Measurements from ENCODE around the gene SNX9. TPM values are rescaled to one million over a fixed set of nuclear protein-coding genes. Genes with fewer than 3 reads are reported as not detected.
A peak's percentile ranks its signal among the peaks of the same experiment; 100 is the strongest.

SNX9 gene
- total RNA-seq, 1 donor from 2014 or later = 25.0 TPM

DNA sequence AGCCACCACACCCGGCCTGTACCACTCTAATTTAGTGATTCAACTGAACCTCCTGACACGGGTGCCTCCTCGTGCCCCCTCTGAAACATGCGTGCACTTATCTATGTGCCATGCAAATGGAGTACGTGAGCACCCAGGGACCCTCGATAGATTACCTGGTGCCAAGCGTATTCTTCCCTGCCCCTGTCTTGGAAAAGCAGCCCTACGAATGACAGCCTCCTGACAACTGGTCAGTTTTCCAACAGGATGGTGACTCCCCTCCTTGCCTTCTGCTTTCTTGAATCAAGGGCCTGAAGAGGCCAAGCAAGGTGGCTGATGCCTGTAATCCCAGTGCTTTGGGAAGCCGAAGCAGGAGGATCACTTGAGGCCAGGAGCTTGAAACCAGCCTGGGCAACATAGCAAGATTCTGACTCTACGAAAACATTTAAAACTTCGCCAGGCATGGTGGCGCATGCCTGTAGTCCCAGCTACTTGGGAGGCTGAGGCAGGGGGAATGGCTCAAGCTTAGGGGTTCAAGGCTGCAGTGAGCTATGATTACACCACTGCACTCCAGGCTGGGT lies 133.2 kb downstream of the SNX9 start:
- TF ChIP-seq, protein P1, sequence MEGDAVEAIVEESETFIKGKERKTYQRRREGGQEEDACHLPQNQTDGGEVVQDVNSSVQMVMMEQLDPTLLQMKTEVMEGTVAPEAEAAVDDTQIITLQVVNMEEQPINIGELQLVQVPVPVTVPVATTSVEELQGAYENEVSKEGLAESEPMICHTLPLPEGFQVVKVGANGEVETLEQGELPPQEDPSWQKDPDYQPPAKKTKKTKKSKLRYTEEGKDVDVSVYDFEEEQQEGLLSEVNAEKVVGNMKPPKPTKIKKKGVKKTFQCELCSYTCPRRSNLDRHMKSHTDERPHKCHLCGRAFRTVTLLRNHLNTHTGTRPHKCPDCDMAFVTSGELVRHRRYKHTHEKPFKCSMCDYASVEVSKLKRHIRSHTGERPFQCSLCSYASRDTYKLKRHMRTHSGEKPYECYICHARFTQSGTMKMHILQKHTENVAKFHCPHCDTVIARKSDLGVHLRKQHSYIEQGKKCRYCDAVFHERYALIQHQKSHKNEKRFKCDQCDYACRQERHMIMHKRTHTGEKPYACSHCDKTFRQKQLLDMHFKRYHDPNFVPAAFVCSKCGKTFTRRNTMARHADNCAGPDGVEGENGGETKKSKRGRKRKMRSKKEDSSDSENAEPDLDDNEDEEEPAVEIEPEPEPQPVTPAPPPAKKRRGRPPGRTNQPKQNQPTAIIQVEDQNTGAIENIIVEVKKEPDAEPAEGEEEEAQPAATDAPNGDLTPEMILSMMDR (IDR thresholded peaks at IDR 0.05) = no peak
- intact Hi-C loops (cut with DNase I) = no loop called here
- ATAC-seq (no peak), DNase-seq (no peak)
- H3K27ac ChIP-seq = no peak overlapping the region
- H3K9me3 ChIP-seq = peaks cover 14% of the 10 kb centered on the region
- peaks cover 4% of the 10 kb centered on the region for H3K27me3 ChIP-seq (ENCODE audit: low read depth)
- peaks cover 6% of the 10 kb centered on the region for H3K4me1 ChIP-seq
- no peak overlapping the region for H3K4me3 ChIP-seq
- no peaks in the 10 kb centered on the region for H3K36me3 ChIP-seq

DNA sequence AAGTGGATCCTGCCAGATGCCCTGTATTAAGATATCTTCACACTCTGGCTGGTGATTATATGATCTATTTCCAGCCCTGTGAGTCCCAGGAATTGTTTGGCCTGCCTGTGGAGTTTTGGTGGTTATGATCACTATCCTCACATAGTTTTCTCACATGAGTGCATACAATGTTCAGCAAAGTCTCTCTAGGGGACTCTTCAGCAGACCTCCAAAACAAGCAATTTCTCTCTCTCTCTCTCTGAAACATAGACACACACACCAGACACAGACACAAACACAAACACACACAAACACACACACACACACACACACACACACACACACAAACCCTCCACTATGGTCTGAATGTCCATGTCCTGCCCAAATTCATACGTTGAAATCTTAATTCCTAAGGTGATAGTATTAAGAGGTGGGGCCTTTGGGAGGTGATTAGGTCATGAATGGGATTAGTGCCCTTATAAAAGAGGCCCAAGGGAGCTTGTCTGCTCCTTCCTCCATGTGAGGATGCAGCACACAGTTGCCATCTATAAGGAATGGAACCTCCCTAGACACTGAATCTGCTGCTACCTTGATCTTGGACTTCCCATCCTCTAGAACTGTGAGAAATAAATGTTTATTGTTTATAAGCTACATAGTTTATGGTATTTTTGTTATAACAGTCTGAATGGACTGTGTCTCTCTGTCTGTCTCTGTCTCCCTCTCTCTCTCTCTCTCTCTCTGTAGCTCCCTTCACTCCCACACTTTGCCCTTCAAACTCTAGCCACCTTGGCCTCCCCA lies 136.6 kb downstream of the SNX9 start:
- Histone ChIP-seq H3K4me1 (no peaks in the 10 kb centered on the region), H3K36me3 (no peaks in the 10 kb centered on the region), H3K27ac (no peak overlapping the region), H3K4me3 (no peak overlapping the region), H3K9me3 (peaks cover 14% of the 10 kb centered on the region), H3K27me3 (ENCODE audit: low read depth) (no peaks in the 10 kb centered on the region)
- DNase-seq = no peak
- ATAC-seq = no peak
- TF ChIP-seq, protein P1 (IDR thresholded peaks at IDR 0.05) = no peak
- intact Hi-C loops (cut with DNase I) = no loop called here

DNA sequence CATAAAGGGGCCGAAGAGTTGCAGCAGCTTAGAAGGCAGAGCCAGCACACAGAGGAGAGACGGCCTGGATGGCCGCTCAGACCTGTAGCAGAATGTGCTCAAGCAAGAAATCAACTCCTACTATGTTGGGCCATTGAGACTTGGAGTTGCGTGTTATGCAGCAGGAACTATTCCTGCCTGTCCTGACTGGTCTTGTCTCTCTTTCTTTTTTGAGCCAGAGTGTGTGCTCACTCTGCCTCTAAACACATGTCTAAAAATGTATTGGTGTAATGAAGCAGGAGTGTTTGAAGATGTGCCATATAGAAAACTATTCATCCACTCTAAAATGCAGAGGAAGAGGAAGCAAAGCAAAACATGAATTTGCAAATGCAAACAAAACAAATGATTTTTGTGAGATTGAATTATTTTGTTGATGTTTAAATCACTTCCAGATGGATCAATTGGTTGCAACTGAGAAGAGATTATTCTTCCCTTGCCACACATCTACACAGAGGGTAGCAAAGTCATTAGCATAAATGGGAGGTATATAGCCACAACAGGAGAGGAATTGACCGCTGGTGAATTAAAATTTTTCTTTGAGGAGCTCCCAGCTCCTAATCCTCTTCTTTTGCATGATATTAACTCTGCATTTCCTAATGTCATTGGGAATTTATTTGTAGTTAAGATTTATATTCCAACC lies 138.2 kb downstream of the SNX9 start:
- peaks cover 14% of the 10 kb centered on the region for H3K9me3 ChIP-seq
- ATAC-seq = no peak
- intact Hi-C loops (cut with DNase I) = no loop called here
- no peaks in the 10 kb centered on the region for H3K36me3 ChIP-seq
- no peak overlapping the region for H3K27ac ChIP-seq
- no peaks in the 10 kb centered on the region for H3K27me3 ChIP-seq (ENCODE audit: low read depth)
- H3K4me3 ChIP-seq = no peak overlapping the region
- TF ChIP-seq, protein P1 (IDR thresholded peaks at IDR 0.05) = no peak
- no peak for DNase-seq
- no peaks in the 10 kb centered on the region for H3K4me1 ChIP-seq

DNA sequence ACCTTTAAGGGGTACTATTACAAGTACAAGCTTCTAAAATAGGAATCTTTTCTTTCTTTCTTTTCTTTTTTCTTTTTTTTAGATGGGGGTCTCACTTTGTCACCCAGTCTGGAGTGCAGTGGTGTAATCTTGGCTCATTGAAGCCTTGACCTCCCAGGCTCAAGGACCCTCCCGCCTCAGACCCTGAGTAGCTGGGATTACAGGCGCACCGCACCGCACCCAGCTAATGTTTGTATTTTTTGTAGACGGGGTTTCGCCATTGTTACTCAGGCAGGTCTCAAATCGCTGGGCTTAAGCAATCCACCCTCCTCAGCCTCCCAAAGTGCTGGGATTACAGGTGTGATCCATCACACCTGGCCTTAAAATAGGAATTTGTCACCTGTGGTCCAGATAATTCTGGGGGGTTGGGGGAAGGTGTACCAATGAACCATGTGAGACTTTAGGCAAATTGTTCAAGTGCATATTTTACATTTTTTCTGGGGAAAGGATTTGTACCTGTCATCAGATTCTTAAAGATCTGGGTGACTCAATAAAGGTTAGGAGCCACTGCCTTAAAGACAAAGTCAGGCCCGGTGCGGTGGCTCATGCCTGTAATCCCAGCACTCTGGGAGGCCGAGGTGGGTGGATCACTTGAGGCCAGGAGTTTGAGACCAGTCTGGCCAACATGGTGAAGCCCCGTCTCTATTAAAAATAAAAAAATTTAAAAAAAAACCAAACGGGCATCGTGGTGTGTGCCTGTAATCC lies 139.0 kb downstream of the SNX9 start:
- Histone ChIP-seq H3K9me3 (peaks cover 14% of the 10 kb centered on the region), H3K4me3 (no peak overlapping the region), H3K27me3 (ENCODE audit: low read depth) (no peaks in the 10 kb centered on the region), H3K36me3 (no peaks in the 10 kb centered on the region), H3K27ac (no peak overlapping the region), H3K4me1 (no peaks in the 10 kb centered on the region)
- DNase-seq (no peak), ATAC-seq (no peak)
- intact Hi-C loops (cut with DNase I) = no loop called here
- TF ChIP-seq, protein P1 (IDR thresholded peaks at IDR 0.05) = no peak

DNA sequence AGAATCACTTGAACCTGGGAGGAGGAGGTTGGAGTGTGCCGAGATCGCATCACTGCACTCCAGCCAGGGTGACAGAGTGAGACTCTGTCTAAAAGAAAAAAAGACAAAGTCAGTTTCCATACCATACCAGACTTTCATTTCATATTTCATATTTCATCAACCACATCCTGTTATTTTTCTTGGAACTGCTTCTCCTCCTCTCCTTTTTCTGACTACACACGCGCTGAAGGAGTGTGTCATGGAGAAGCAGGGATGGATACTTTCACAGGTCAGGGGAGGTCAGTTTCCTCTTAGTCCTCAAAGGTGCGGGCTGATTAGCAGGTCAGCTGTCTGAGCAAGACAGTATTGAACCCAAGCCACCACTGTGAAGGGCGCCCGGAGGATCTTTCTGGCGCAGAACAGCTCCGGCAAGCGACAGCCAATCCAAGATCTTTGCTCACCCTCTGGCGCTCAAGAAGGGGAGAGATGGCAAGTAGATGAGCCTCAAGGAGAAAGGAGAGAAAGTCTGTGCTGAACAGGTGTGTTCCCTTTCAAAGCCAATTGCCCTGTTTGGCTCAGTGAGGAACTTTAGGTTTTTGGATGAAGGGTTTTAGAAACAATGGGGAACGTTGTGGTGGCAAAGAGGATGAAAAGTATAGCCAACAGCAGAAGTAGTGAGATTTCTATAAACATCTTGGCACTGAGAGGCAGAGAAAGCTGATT lies 139.7 kb downstream of the SNX9 start:
- H3K4me3 ChIP-seq = no peak overlapping the region

More for the DNA sequence above, 139.7 kb downstream of the SNX9 start:
- H3K36me3 ChIP-seq = no peaks in the 10 kb centered on the region
- no peaks in the 10 kb centered on the region for H3K4me1 ChIP-seq
- no peak for DNase-seq
- peak in 1 of 2 donors; percentile 32 for ATAC-seq
- TF ChIP-seq, protein P1 (IDR thresholded peaks at IDR 0.05) = no peak
- H3K9me3 ChIP-seq = peaks cover 12% of the 10 kb centered on the region
- intact Hi-C loops (cut with DNase I) = no loop called here
- no peaks in the 10 kb centered on the region for H3K27me3 ChIP-seq (ENCODE audit: low read depth)
- no peak overlapping the region for H3K27ac ChIP-seq
